K562 (cell line): ENCODE results near the gene BRAF. TPM values are rescaled to one million over a fixed set of nuclear protein-coding genes. Genes with fewer than 3 reads are reported as not detected.

Experiments
- MGA ChIP-seq: fragments of 450-650 bp; IDR thresholded peaks from 2 replicates; pipeline ENCODE4 v1.6.1; 2016; ENCODE audit warnings: mild to moderate bottlenecking, moderate library complexity
- ZNF23 ChIP-seq: fragments of 250-450 bp; sonication (Bioruptor Pico); IDR thresholded peaks from 2 replicates; pipeline ENCODE4 v1.4.0; 2020; ENCODE audit warnings: mild to moderate bottlenecking
- polyA plus RNA-seq, 8 experiments: library from polyadenylated mRNA; depleted of rRNA in 4 of 8; stranded (reverse) in 5 of 8; unstranded in 3 of 8; fragments of >200 nt; fragmentation: Nextera tagmentation in 2 of 8; fragmentation: Illumina TruSeq in 1 of 8; extraction: Ambion mirVana in 2 of 8; extraction: Trizol in 1 of 8; gene quantifications; 2 replicates each; pipeline versions ENCODE4 v1.2.1 to v1.2.3, GENCODE V29; 2011 to 2014; ENCODE audit warnings: inconsistent platforms in 1 of 8, missing spikeins in 1 of 8
- total RNA-seq, 7 experiments: library from RNA; depleted of rRNA in 6 of 7; stranded (reverse); fragments of >200 nt in 6 of 7; fragmentation: Illumina TruSeq in 2 of 7; extraction: Trizol in 2 of 7; gene quantifications; 2 replicates each; pipeline versions ENCODE4 v1.2.1 to v1.2.3, GENCODE V29; 2011 to 2021; ENCODE audit warnings: low replicate concordance in 1 of 7

Gene BRAF
- total and polyA plus RNA-seq, 9 of the 15 experiments (the other 6 are each of a cell fraction or from before 2014, with no cell fraction given) = 3.6 to 38.3 (median 21.9) TPM

GRCh38 chr7:140719721-140720120 lies 205.0 kb downstream of the BRAF start (continued):
- TF ChIP-seq MGA (no peak), ZNF23 (CRISPR knock-in tag) (no peak)
